ENCODE measurements around the gene AIF1L. TPM values are rescaled to one million over a fixed set of nuclear protein-coding genes. Genes with fewer than 3 reads are reported as not detected.
"Not testable (repeated sequence)": the region's sequence is repeated elsewhere in the genome, so short reads cannot be mapped to it uniquely, and the experiment has no call there.

AIF1L gene
- polyA plus RNA-seq, 1 donor (not counting 4 experiments of a cell fraction or from before 2014, with no cell fraction given), result 1.5 TPM

- Histone ChIP-seq H3K36me3 (ENCODE audit: control insufficient read depth in 2 of 2, extremely low read depth in 1 of 2, insufficient read depth in 2 of 2, low read length in 2 of 2) (no peaks in the 10 kb centered on the region), H2AFZ (ENCODE audit: control insufficient read depth, low read length) (no peak overlapping the region), H3K9ac (ENCODE audit: control insufficient read depth, extremely low read depth, insufficient read depth, low read length) (no peak overlapping the region), H3K9me3 (ENCODE audit: control insufficient read depth, low read depth, low read length) (no peaks in the 10 kb centered on the region), H3K79me2 (ENCODE audit: control insufficient read depth, insufficient read depth, low read length) (no peaks in the 10 kb centered on the region), H4K20me1 (ENCODE audit: control insufficient read depth, extremely low read depth, insufficient read depth, low read length) (no peaks in the 10 kb centered on the region), H3K9me1 (ENCODE audit: control insufficient read depth, extremely low read depth, insufficient read depth, low read length) (no peaks in the 10 kb centered on the region), H3K27ac (ENCODE audit: control insufficient read depth, insufficient read depth, low read length) (no peak overlapping the region), H3K4me1 (ENCODE audit: control insufficient read depth, extremely low read depth, insufficient read depth, low read length) (peaks cover 9% of the 10 kb centered on the region), H3K27me3 (ENCODE audit: control insufficient read depth, extremely low read depth, insufficient read depth, low read length) (no peaks in the 10 kb centered on the region), H3K4me3 (ENCODE audit: control insufficient read depth in 2 of 3, extremely low read depth in 1 of 3, insufficient read depth in 2 of 3, low read depth in 1 of 3, low read length in 3 of 3) (no peak overlapping the region), H3K4me2 (ENCODE audit: control insufficient read depth, extremely low read depth, insufficient read depth, low read depth, low read length) (no peak overlapping the region)
- DNase-seq (ENCODE audit: low read depth, low spot score) (no peak), FAIRE-seq (no peak)
- TF ChIP-seq EZH2 (IDR thresholded peaks at IDR 0.05; ENCODE audit: low read length) (no peak), CTCF (optimal IDR thresholded peaks at IDR 0.05 in 1 of 3, IDR thresholded peaks at IDR 0.05 in 1 of 3, conservative IDR thresholded peaks at IDR 0.05 in 1 of 3; ENCODE audit: extremely low read depth in 1 of 3, insufficient read depth in 2 of 3, low read length in 3 of 3) (no peak)
- dilution Hi-C loops (cut with MboI; ENCODE audit: extremely low pct_ligation_motif_present, low sequenced_read_pairs), result no loop called here
These were observed 17.3 kb downstream of the AIF1L start for GRCh38 chr9:131113655-131114054.

GRCh38 chr9:131114084-131114535 lies 17.8 kb downstream of the AIF1L start:
- H3K4me1 ChIP-seq (ENCODE audit: control insufficient read depth, extremely low read depth, insufficient read depth, low read length), result peaks cover 9% of the 10 kb centered on the region
- dilution Hi-C loops (cut with MboI; ENCODE audit: extremely low pct_ligation_motif_present, low sequenced_read_pairs), result no loop called here
- H2AFZ ChIP-seq (ENCODE audit: control insufficient read depth, low read length), result no peak overlapping the region
- no peak for DNase-seq (ENCODE audit: low read depth, low spot score)
- H3K4me3 ChIP-seq (ENCODE audit: control insufficient read depth in 2 of 3, extremely low read depth in 1 of 3, insufficient read depth in 2 of 3, low read depth in 1 of 3, low read length in 3 of 3), result no peak overlapping the region
- no peaks in the 10 kb centered on the region for H3K79me2 ChIP-seq (ENCODE audit: control insufficient read depth, insufficient read depth, low read length)
- H4K20me1 ChIP-seq (ENCODE audit: control insufficient read depth, extremely low read depth, insufficient read depth, low read length), result no peaks in the 10 kb centered on the region
- H3K27ac ChIP-seq (ENCODE audit: control insufficient read depth, insufficient read depth, low read length), result no peak overlapping the region
- no peak for FAIRE-seq
- no peaks in the 10 kb centered on the region for H3K27me3 ChIP-seq (ENCODE audit: control insufficient read depth, extremely low read depth, insufficient read depth, low read length)
- no peaks in the 10 kb centered on the region for H3K9me1 ChIP-seq (ENCODE audit: control insufficient read depth, extremely low read depth, insufficient read depth, low read length)
- no peak overlapping the region for H3K4me2 ChIP-seq (ENCODE audit: control insufficient read depth, extremely low read depth, insufficient read depth, low read depth, low read length)
- no peaks in the 10 kb centered on the region for H3K36me3 ChIP-seq (ENCODE audit: control insufficient read depth in 2 of 2, extremely low read depth in 1 of 2, insufficient read depth in 2 of 2, low read length in 2 of 2)
- no peak overlapping the region for H3K9ac ChIP-seq (ENCODE audit: control insufficient read depth, extremely low read depth, insufficient read depth, low read length)
- TF ChIP-seq CTCF (optimal IDR thresholded peaks at IDR 0.05 in 1 of 3, IDR thresholded peaks at IDR 0.05 in 1 of 3, conservative IDR thresholded peaks at IDR 0.05 in 1 of 3; ENCODE audit: extremely low read depth in 1 of 3, insufficient read depth in 2 of 3, low read length in 3 of 3) (no peak), EZH2 (IDR thresholded peaks at IDR 0.05; ENCODE audit: low read length) (no peak)
- H3K9me3 ChIP-seq (ENCODE audit: control insufficient read depth, low read depth, low read length), result no peaks in the 10 kb centered on the region

- H4K20me1 ChIP-seq (ENCODE audit: control insufficient read depth, extremely low read depth, insufficient read depth, low read length); FAIRE-seq; H3K4me3 ChIP-seq (ENCODE audit: control insufficient read depth in 2 of 3, extremely low read depth in 1 of 3, insufficient read depth in 2 of 3, low read depth in 1 of 3, low read length in 3 of 3); H3K9me3 ChIP-seq (ENCODE audit: control insufficient read depth, low read depth, low read length); DNase-seq (ENCODE audit: low read depth, low spot score); H3K9me1 ChIP-seq (ENCODE audit: control insufficient read depth, extremely low read depth, insufficient read depth, low read length); H3K79me2 ChIP-seq (ENCODE audit: control insufficient read depth, insufficient read depth, low read length); H3K36me3 ChIP-seq (ENCODE audit: control insufficient read depth in 2 of 2, extremely low read depth in 1 of 2, insufficient read depth in 2 of 2, low read length in 2 of 2); H3K9ac ChIP-seq (ENCODE audit: control insufficient read depth, extremely low read depth, insufficient read depth, low read length); H3K27ac ChIP-seq (ENCODE audit: control insufficient read depth, insufficient read depth, low read length); dilution Hi-C loops (cut with MboI; ENCODE audit: extremely low pct_ligation_motif_present, low sequenced_read_pairs); H3K27me3 ChIP-seq (ENCODE audit: control insufficient read depth, extremely low read depth, insufficient read depth, low read length); H3K4me1 ChIP-seq (ENCODE audit: control insufficient read depth, extremely low read depth, insufficient read depth, low read length); H2AFZ ChIP-seq (ENCODE audit: control insufficient read depth, low read length); H3K4me2 ChIP-seq (ENCODE audit: control insufficient read depth, extremely low read depth, insufficient read depth, low read depth, low read length): not testable (repeated sequence)
These were observed 19.0 kb downstream of the AIF1L start for GRCh38 chr9:131115360-131115742.
